UCSD-AML1 (cell line): ENCODE measurements around the gene GPX4.
A peak's percentile ranks its signal among the peaks of the same experiment; 100 is the strongest.

ENCODE experiments used
- DNase-seq: peaks from one replicate; lab custom pipeline; 2025; ENCODE audit not compliant: unreplicated experiment; lab: John Stamatoyannopoulos, UW

The GPX4 gene

GRCh38 chr19:1130771-1131717, 27.2 kb downstream of the GPX4 start:
- no peak for DNase-seq

DNA sequence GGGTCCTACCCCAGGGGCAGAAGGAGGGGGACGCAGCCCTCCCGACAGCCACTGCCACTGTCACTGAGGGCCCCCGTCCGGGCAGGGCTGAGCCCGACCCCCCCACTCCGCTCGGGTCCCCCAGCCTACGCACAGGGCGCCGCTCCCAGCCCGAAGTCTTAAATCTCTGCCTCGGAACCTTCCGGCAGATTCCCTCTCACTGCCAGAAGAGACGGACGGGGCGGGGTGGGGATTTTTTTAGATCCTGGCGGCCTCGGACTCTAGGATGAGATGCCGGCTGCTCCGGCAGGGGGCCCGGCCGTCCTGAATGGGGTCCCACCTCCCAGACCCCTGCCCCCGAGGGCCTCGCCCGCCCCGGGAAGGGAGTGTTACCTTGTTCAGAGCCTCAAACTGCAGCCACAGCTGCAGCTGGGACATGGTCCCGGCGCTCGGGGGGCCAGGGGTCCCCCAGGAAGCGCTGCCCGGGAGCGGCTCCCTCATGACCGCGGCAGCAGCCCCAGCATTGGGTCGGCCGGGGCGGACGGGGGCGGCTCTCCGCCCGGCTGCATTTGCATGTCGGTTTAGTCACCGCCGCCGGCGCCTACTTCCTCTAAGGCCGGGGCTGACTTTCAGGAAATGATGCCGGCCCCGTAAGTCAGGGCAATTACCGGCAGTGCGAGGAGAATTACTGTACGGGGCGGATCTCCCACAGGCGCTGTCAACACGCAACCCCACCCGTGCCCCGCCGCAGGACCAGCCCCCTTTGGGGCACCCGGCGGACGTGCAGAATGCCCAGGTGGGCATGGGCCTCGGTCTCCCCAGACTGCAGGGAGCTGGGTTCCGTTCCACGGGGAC, 28.1 kb downstream of the GPX4 start:
- peak; percentile 84 for DNase-seq

DNA sequence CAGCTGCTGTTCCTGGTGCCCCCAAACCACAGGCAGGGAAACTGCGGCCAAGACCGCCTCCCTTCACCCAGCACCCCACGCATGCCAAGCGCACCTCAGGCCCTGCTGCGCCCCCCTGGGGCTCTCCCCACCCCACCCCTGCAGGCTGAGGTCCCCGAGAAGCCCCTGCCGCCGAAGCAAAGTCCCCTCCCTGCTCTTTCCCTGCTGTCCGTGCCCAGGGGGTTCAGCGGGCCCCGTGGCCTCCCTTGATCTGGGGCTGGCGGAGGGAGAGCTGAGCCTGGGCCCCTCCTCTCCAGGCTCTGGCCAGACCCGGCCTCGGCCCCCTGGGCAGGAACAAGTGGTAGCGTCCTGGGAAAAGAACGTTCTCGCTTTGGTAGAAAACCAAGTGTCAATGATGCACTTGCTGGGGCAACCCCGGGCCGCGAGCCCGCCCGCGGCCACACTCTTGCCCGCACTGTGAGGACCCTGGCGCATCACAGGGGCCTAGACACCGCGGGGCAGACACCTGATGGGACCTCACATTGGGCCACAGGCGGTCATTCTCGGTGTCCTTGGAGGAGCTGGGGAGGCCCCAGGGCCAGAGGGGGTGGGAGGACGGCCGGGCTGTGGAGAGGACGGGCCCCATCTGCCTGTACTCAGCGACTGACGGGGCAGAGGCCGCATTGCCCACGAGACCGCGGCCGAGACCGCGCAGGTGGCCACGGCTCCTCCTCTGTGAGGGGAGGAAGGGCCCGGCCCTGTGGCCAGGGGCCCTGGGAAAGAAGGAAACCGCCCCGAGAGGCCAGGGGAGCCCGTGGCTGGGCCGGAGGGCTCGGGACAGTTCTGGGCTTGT, 29.0 kb downstream of the GPX4 start:
- DNase-seq = no peak

DNA sequence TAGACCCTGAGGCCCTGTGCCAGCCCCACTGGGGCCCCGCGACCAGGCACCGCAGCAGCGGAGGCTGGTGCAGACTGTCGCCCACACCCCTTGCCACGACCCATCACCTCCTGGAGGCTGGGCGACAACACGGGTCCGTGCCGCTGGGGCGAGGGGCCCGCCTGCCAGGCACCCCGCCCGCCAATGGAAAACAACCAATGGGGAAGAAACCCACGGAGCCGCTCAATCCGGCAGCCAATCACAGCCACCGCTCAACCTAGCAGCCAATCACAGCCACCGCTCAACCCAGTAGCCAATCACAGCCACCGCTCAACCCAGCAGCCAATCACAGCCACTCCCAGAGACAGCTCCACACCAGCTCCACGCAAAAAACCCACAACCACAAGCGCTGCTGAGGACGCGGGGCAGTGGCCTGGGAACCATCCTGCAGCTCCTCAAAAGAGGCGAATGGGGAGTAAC, 29.7 kb downstream of the GPX4 start:
- DNase-seq = peak; percentile 38

DNA sequence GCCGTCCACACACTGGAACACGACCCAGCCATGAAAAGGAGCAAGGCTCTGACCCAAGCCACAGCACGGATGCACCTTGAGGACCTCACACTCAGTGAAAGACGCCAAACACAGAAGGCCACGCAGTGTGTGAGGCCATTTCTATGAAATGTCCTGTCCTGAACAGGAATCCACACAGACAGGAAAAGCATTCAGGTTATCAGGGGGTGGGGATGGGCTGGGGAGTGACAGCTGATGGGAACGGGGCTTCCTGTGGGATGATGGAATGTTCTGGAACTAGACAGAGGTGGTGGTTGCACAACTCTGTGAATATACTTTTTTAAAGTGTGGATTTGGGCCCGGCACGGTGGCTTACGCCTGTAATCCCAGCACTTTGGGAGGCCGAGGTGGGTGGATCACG, 30.6 kb downstream of the GPX4 start:
- no peak for DNase-seq

- DNase-seq = no peak
Observed at GRCh38 chr19:1135454-1135853, 31.7 kb downstream of the GPX4 start.

GRCh38 chr19:1136201-1136600, 32.4 kb downstream of the GPX4 start:
- no peak for DNase-seq

GRCh38 chr19:1136621-1137317, 33.0 kb downstream of the GPX4 start:
- no peak for DNase-seq

DNA sequence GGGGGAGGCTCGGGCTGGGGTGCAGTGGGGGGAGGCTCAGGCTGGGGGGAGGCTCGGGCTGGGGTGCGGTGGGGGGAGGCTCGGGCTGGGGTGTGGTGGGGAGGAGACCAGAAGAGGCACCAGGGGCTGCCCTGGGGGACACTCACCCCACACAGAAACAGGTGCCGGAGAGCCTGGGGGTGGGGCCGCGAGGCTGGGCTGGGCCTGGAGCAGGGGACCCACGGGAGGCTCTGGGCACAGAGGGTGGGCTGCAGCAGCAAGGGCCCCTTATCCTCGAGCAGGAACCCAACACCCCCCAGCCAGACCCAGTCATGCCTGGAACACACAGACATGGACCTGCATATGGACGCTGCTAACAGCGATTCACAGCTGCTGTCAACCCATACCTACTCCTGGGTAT, 34.3 kb downstream of the GPX4 start:
- DNase-seq = no peak

DNA sequence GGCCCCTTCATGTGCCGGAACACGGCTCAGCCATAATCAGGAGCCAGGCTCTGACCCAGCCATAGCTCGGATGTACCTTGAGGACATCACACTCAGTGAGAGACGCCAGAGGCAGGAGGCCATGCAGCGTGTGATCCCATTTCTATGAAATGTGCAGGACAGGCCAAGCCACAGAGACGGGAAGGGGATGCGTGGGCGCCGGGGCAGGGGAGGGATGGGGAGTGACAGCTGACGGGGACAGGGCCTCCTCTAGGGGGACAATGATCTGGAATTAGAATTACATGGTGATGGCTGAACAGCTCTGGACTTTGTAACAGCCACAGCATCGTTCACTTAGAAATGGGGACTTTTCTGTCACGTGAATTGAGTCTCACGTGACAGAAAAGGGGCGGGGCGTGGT, 35.3 kb downstream of the GPX4 start:
- no peak for DNase-seq

DNA sequence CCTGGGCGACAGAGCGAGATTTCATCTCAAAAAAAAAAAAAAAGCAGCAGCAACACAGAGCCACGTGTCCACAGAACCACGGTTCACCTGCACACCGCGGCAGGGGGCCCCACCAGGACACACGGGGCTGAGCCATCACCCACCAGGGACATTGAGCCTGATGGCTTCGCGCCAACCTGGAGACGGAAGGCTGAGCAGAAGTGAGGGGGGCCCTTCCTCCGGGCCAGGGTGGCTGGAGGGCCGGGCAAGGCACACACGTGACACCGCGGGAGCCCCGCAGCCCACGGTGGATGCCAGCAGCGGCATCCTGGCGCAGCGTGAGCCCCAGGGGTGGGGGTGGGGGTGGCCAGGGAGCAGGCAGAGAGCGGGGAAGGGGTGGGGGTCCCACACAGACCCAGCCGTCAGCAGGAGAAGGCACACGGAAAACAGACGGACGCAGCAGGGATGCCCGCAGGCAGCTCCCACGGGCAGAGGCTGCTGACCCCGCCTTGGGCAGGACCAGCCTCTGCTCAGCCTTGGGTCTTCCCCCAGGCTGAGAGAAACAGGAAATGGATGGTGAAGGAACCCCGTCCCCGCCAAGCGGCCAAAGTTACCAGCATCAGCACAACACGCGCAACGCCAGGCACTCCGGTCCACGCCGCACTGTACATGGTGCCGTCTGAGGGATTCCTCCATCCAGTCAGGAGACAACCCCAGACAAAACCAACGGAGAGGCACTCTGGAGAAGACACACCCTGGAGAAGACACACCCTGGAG, 36.7 kb downstream of the GPX4 start:
- DNase-seq = no peak

DNA sequence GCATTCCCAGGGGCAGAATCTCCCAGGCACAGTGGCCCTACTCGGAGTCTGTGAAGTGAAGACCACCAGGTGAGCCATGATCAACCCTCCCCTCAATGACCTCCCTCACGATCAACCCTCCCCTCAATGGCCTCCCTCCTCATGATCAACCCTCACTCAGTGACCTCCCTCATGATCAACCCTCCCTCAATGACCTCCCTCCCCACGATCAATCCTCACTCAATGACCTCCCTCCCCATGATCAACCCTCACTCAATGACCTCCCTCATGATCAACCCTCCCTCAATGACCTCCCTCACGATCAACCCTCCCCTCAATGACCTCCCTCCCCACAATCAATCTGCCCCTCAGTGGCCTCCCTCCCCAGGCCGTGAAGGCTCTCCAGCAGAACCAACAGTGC, 38.1 kb downstream of the GPX4 start:
- DNase-seq = no peak

- no peak for DNase-seq
Observed at GRCh38 chr19:1143828-1144399, 40.1 kb downstream of the GPX4 start.

GRCh38 chr19:1144741-1145140, 40.9 kb downstream of the GPX4 start:
- DNase-seq = no peak

GRCh38 chr19:1145635-1146411, 42.0 kb downstream of the GPX4 start:
- no peak for DNase-seq

DNA sequence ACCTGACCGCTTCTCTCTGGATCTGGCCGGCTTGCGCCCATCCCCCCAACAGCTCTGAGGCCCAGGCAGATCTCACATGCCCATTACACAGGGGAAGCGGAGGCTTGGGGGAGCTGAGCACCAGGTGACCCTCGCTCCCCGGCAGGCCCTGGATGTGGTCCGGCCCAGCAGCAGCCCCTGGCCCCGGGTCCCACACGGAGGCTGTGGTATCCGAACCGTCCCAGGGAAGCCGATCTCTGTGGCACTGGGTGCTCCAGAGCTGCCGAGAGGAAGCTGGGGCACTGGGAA, 42.6 kb downstream of the GPX4 start:
- no peak for DNase-seq

DNA sequence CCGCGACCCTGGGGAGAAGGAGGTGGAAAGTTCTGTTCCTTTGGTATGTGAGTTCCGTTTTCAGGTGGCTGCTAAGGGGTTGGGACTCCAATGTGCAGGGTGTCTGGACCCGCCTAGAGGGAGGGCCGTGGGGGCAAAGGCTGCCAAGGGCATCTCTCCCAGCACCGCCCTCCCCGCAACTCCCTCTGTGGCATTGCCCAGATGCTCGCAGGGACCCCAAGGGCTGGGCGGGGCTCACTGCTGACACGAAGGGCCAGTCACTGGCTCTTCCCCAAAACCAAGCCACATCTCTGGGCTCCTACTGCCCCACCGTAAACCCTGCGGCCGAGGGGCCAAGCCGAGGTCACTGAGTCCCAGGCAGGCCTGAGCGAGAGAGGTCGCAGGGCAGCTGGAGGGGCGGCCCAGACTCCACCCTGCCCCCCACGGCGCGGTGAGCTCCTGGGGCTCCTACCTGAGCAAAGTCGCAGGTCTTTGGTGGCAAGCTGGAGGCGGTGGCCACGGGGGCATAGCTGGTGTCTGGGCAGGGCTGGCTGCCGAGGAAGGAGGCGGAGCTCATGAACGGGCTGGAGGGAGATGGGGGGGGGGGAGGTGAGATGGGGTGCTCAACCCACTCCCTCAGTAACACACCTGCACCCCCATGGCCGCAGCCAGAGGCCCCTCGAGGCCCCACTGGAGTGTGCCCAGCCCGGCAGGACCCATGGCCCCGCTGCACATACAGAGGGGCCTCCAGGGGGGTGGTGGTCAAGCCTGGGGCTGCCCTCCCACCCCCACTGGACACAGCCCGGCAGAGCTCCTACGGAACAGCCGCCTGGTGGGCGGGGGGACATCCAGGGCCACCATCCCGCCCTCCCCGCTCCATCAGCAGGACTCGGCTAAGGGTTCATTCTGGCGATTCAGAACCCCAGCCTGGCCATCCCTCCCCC, 43.3 kb downstream of the GPX4 start:
- no peak for DNase-seq
